Cerebellar nuclear complex (tissue), 1 donor: ENCODE data around the gene ZCCHC7.
"Not testable (repeated sequence)": the region's sequence is repeated elsewhere in the genome, so short reads cannot be mapped to it uniquely, and the experiment has no call there.

Source experiments
- DNase-seq, 2 experiments: peaks; one replicate each; lab custom pipeline; 2025; lab: John Stamatoyannopoulos, UW

ZCCHC7 gene

GRCh38 chr9:37373621-37374020 lies 253.2 kb downstream of the ZCCHC7 start:
- no peak for DNase-seq

GRCh38 chr9:37374892-37375291 lies 254.5 kb downstream of the ZCCHC7 start:
- no peak for DNase-seq

- DNase-seq, result no peak
These were observed 257.6 kb downstream of the ZCCHC7 start for GRCh38 chr9:37377688-37378612.

GRCh38 chr9:37378613-37379004 lies 258.2 kb downstream of the ZCCHC7 start:
- no peak for DNase-seq

- DNase-seq, result no peak
These were observed 259.5 kb downstream of the ZCCHC7 start for GRCh38 chr9:37379835-37380234.

GRCh38 chr9:37380570-37380969 lies 260.2 kb downstream of the ZCCHC7 start:
- no peak for DNase-seq

GRCh38 chr9:37381094-37381741 lies 260.8 kb downstream of the ZCCHC7 start:
- DNase-seq, result no peak

- no peak for DNase-seq
These were observed 262.0 kb downstream of the ZCCHC7 start for GRCh38 chr9:37382161-37382981.

- no peak for DNase-seq
These were observed 262.6 kb downstream of the ZCCHC7 start for GRCh38 chr9:37382982-37383357.

GRCh38 chr9:37383393-37383792 lies 263.0 kb downstream of the ZCCHC7 start:
- DNase-seq, result no peak

GRCh38 chr9:37383876-37384746 lies 263.7 kb downstream of the ZCCHC7 start:
- DNase-seq, result no peak

- no peak for DNase-seq
These were observed 264.9 kb downstream of the ZCCHC7 start for GRCh38 chr9:37385286-37385685.

- no peak for DNase-seq
These were observed 266.6 kb downstream of the ZCCHC7 start for GRCh38 chr9:37386988-37387387.

GRCh38 chr9:37390759-37391158 lies 270.4 kb downstream of the ZCCHC7 start:
- DNase-seq, result no peak

- no peak for DNase-seq
These were observed 271.9 kb downstream of the ZCCHC7 start for GRCh38 chr9:37392272-37392671.

GRCh38 chr9:37395229-37395628 lies 274.9 kb downstream of the ZCCHC7 start:
- no peak for DNase-seq

- DNase-seq, result no peak
These were observed 275.3 kb downstream of the ZCCHC7 start for GRCh38 chr9:37395663-37396062.

- not testable (repeated sequence) for DNase-seq
These were observed 277.6 kb downstream of the ZCCHC7 start for GRCh38 chr9:37397948-37398347.

GRCh38 chr9:37398464-37399025 lies 278.2 kb downstream of the ZCCHC7 start:
- no peak for DNase-seq

GRCh38 chr9:37399336-37399735 lies 279.0 kb downstream of the ZCCHC7 start:
- DNase-seq, result no peak

- no peak for DNase-seq
These were observed 284.2 kb downstream of the ZCCHC7 start for GRCh38 chr9:37404590-37404989.
